A673 (cell line): ENCODE results near the gene ERCC6L2. TPM values are rescaled to one million over a fixed set of nuclear protein-coding genes. Genes with fewer than 3 reads are reported as not detected.

Experiments
- BruUV-seq: library from RNA; stranded (reverse); fragments of 400-500 nt; replicated peaks from 2 replicates; lab custom pipeline; 2021; lab: Mats Ljungman, UMichigan
- CTCF ChIA-PET: fragments of 300-600 bp; sonication (Branson Sonifier 250); formaldehyde crosslinking; loops from one replicate; lab custom pipeline; 2022; ENCODE audit warnings: antibody characterized with exemption; lab: Charles Lee
- POLR2A ChIA-PET: fragments of 300-600 bp; sonication (Branson Sonifier 250); formaldehyde crosslinking; loops from one replicate; lab custom pipeline; 2022; ENCODE audit warnings: antibody characterized with exemption; ENCODE audit not compliant: low non-redundant PET; lab: Charles Lee
- DNase-seq: peaks from one replicate; pipeline ENCODE4 v3.0.0-alpha.2; 2015; ENCODE audit warnings: low spot score
- H3K27ac ChIP-seq: fragments of 200-600 bp; sonication (generic); 2 replicates; pipeline ENCODE4 v1.5.1; 2016; ENCODE audit warnings: mixed run types, low read depth, mild to moderate bottlenecking, mixed read lengths, antibody characterized with exemption, low read length; ENCODE audit not compliant: poor library complexity, severe bottlenecking
- H3K27me3 ChIP-seq: fragments of 200-600 bp; sonication (generic); replicated peaks from 2 replicates; pipeline ENCODE4 v1.6.1; 2017; ENCODE audit warnings: mixed run types, low read depth, mild to moderate bottlenecking, mixed read lengths, antibody characterized with exemption, low read length; ENCODE audit not compliant: insufficient read depth, poor library complexity
- H3K36me3 ChIP-seq: fragments of 200-600 bp; sonication (generic); 2 replicates; pipeline ENCODE4 v1.6.1; 2016; ENCODE audit warnings: mixed run types, mild to moderate bottlenecking, mixed read lengths, antibody characterized with exemption, low read length; ENCODE audit not compliant: insufficient read depth, poor library complexity, severe bottlenecking
- H3K4me1 ChIP-seq: fragments of 200-600 bp; sonication (generic); 2 replicates; pipeline ENCODE4 v1.6.1; 2017; ENCODE audit warnings: mixed run types, mild to moderate bottlenecking, mixed read lengths, antibody characterized with exemption, low read length; ENCODE audit not compliant: insufficient read depth, poor library complexity, severe bottlenecking
- H3K4me3 ChIP-seq: fragments of 200-600 bp; sonication (generic); 2 replicates; pipeline ENCODE4 v1.5.1; 2016; ENCODE audit warnings: low read depth, mixed run types, mild to moderate bottlenecking, mixed read lengths, low read length; ENCODE audit not compliant: poor library complexity, severe bottlenecking
- H3K9me3 ChIP-seq: fragments of 200-600 bp; sonication (generic); 2 replicates; pipeline ENCODE4 v1.6.1; 2016; ENCODE audit warnings: mixed run types, low read depth, mild to moderate bottlenecking, mixed read lengths, antibody characterized with exemption, low read length; ENCODE audit not compliant: poor library complexity, severe bottlenecking
- CTCF ChIP-seq: fragments of 300-800, 200-600 bp; sonication (generic); conservative IDR thresholded peaks from 2 replicates; pipeline ENCODE4 v1.5.1; 2017; ENCODE audit warnings: low read depth, mild to moderate bottlenecking, antibody characterized with exemption, low read length, moderate library complexity, mixed read lengths
- EZH2 ChIP-seq: fragments of 200-600 bp; sonication (generic); IDR thresholded peaks from 2 replicates; pipeline ENCODE4 v1.6.1; 2017; ENCODE audit warnings: borderline replicate concordance, low read depth, mild to moderate bottlenecking, mixed read lengths, antibody characterized with exemption, low read length; ENCODE audit not compliant: poor library complexity, severe bottlenecking
- intact Hi-C: fragments of 100-400 bp; cut with micrococcal nuclease; formaldehyde crosslinking; loops from one replicate; pipeline ENCODE4 v1.10.0; 2022; ENCODE audit not compliant: unreplicated experiment
- total RNA-seq: library from RNA; stranded (reverse); gene quantifications from 2 replicates; pipeline ENCODE4 v1.2.3, GENCODE V29; 2021

The ERCC6L2 gene
- total RNA-seq, 1 experiment from 2014 or later: 51.2 TPM

GRCh38 chr9:95980262-95981125 lies 105.0 kb downstream of the ERCC6L2 start:
- BruUV-seq: no TSS peak
- Histone ChIP-seq H3K4me1 (peaks cover 57% of the 10 kb centered on the region), H3K27me3 (no peaks in the 10 kb centered on the region), H3K4me3 (no peak overlapping the region), H3K27ac (peak overlapping the region; percentile 63), H3K36me3 (no peaks in the 10 kb centered on the region), H3K9me3 (no peaks in the 10 kb centered on the region)
- POLR2A ChIA-PET: no interaction called here
- CTCF ChIA-PET: no interaction called here
- DNase-seq: peak; percentile 41
- no peak for TF ChIP-seq CTCF
- TF ChIP-seq EZH2: no peak
- intact Hi-C loops: no loop called here

GRCh38 chr9:95981761-95982390 lies 106.4 kb downstream of the ERCC6L2 start:
- POLR2A ChIA-PET: no interaction called here
- DNase-seq: peak; percentile 93
- no peak for TF ChIP-seq EZH2
- no peak for TF ChIP-seq CTCF
- Histone ChIP-seq H3K27ac (peak overlapping the region; percentile 63), H3K4me3 (peak overlapping the region; percentile 15), H3K9me3 (no peaks in the 10 kb centered on the region), H3K27me3 (no peaks in the 10 kb centered on the region), H3K36me3 (no peaks in the 10 kb centered on the region), H3K4me1 (peaks cover 57% of the 10 kb centered on the region)
- intact Hi-C loops: no loop called here
- CTCF ChIA-PET: no interaction called here
- BruUV-seq: no TSS peak

- no TSS peak for BruUV-seq
- ChIA-PET CTCF (no interaction called here), POLR2A (no interaction called here)
- intact Hi-C loops: no loop called here
- H3K36me3 ChIP-seq: no peaks in the 10 kb centered on the region
- H3K4me3 ChIP-seq: no peak overlapping the region
- no peaks in the 10 kb centered on the region for H3K27me3 ChIP-seq
- no peak overlapping the region for H3K27ac ChIP-seq
- no peak for DNase-seq
- H3K4me1 ChIP-seq: peaks cover 25% of the 10 kb centered on the region
- H3K9me3 ChIP-seq: no peaks in the 10 kb centered on the region
- TF ChIP-seq EZH2: no peak
- TF ChIP-seq CTCF: no peak
These were observed 110.1 kb downstream of the ERCC6L2 start for GRCh38 chr9:95985440-95986055.
